Measurements from ENCODE around the gene WNT1.

WNT1 gene

GRCh38 chr12:48961801-48962200 lies 16.3 kb upstream of the WNT1 start:
- no peak for DNase-seq
- no peak for TF ChIP-seq CTCF (IDR thresholded peaks at IDR 0.05; ENCODE audit: low read depth, low read length)
- H3K4me1 ChIP-seq = no peaks in the 10 kb centered on the region; the same call in 1 of the 2 replicates
- no peak overlapping the region for H3K4me3 ChIP-seq (ENCODE audit: low read depth, low read length)
- H3K36me3 ChIP-seq = no peaks in the 10 kb centered on the region
- H3K27me3 ChIP-seq = peaks cover 5% of the 10 kb centered on the region; the same call in 1 of the 2 replicates
- no peaks in the 10 kb centered on the region for H3K9me3 ChIP-seq

GRCh38 chr12:48965298-48965838 lies 12.8 kb upstream of the WNT1 start:
- DNase-seq = no peak
- Histone ChIP-seq H3K4me3 (ENCODE audit: low read depth, low read length) (no peak overlapping the region), H3K4me1 (no peaks in the 10 kb centered on the region), H3K27me3 (peaks cover 19% of the 10 kb centered on the region), H3K36me3 (no peaks in the 10 kb centered on the region), H3K9me3 (no peaks in the 10 kb centered on the region)
- peak; percentile 47 for TF ChIP-seq CTCF (IDR thresholded peaks at IDR 0.05; ENCODE audit: low read depth, low read length)

GRCh38 chr12:48966177-48966895 lies 11.8 kb upstream of the WNT1 start:
- H3K36me3 ChIP-seq = no peaks in the 10 kb centered on the region
- no peaks in the 10 kb centered on the region for H3K4me1 ChIP-seq
- DNase-seq = no peak
- H3K9me3 ChIP-seq = no peaks in the 10 kb centered on the region
- H3K4me3 ChIP-seq (ENCODE audit: low read depth, low read length) = no peak overlapping the region
- peaks cover 23% of the 10 kb centered on the region for H3K27me3 ChIP-seq
- TF ChIP-seq CTCF (IDR thresholded peaks at IDR 0.05; ENCODE audit: low read depth, low read length) = no peak

- no peaks in the 10 kb centered on the region for H3K9me3 ChIP-seq
- peaks cover 39% of the 10 kb centered on the region for H3K27me3 ChIP-seq
- H3K4me3 ChIP-seq (ENCODE audit: low read depth, low read length) = no peak overlapping the region
- TF ChIP-seq CTCF (IDR thresholded peaks at IDR 0.05; ENCODE audit: low read depth, low read length) = no peak
- H3K4me1 ChIP-seq = no peaks in the 10 kb centered on the region
- DNase-seq = no peak
- H3K36me3 ChIP-seq = no peaks in the 10 kb centered on the region
These were observed 10.1 kb upstream of the WNT1 start for GRCh38 chr12:48967991-48968390.

DNA sequence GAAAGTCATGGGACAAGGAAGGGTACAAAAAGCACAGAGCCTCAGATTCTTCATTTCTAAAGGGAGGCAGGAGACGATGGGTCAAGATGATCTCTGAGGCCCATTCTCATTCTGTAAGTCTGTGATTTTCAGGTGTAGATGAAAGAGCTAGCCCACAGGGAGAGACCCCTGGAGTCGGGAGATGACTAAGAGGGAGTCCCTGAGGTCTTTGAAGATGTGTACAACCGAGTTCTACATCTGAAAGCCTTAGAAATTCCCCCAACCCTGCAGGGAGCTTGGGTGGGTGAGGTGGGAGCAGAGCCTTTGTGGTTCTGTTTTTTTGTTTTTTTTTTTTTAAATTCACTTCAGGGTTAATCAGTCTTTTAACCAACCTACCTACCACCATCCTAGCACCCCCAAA lies 9.7 kb upstream of the WNT1 start:
- no peak for DNase-seq
- Histone ChIP-seq H3K36me3 (no peaks in the 10 kb centered on the region), H3K27me3 (peaks cover 44% of the 10 kb centered on the region), H3K9me3 (no peaks in the 10 kb centered on the region), H3K4me3 (ENCODE audit: low read depth, low read length) (no peak overlapping the region), H3K4me1 (no peaks in the 10 kb centered on the region)
- TF ChIP-seq CTCF (IDR thresholded peaks at IDR 0.05; ENCODE audit: low read depth, low read length) = no peak

DNA sequence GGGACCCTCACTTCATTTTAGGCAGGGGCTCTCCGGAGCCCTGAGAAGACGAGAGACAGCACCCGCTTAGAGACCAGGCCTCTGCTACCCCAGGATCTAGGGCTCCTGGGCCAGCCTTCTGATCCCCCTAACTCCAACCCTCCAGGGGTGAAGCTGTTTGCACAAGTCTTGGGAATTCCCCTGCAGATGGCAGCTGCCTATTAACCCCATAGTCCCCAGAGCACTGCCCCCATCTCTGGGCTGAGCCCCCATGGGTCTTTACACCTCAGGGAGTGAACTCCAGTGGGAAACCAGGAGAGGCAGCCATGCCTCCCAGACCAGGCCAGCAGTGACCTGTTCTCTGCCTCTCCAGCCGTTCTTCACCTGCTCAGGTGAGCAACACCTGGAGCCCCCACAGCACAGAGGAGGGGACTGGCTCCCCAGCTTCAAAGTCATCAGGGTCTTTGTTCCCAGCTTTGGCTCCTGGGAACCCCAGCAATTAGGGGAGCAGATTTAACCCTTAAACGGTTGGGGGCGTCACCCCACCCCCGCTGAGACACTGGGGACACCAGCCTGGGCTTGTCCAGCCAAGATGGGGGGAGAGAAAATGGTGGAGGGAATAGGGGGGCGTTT lies 8.9 kb upstream of the WNT1 start:
- Histone ChIP-seq H3K4me1 (no peaks in the 10 kb centered on the region), H3K27me3 (peaks cover 52% of the 10 kb centered on the region), H3K36me3 (no peaks in the 10 kb centered on the region), H3K4me3 (ENCODE audit: low read depth, low read length) (no peak overlapping the region), H3K9me3 (no peaks in the 10 kb centered on the region)
- TF ChIP-seq CTCF (IDR thresholded peaks at IDR 0.05; ENCODE audit: low read depth, low read length) = no peak
- no peak for DNase-seq
